GM21723 (cell line): ENCODE measurements around the gene PPAT.
"Not testable (repeated sequence)": the region's sequence is repeated elsewhere in the genome, so short reads cannot be mapped to it uniquely, and the experiment has no call there.

ENCODE experiments used
- ATAC-seq: cut with Tn5 transposase; IDR thresholded peaks from one replicate; pipeline ENCODE4 v1.9.1; 2021; ENCODE audit warnings: mild to moderate bottlenecking, moderate library complexity; ENCODE audit not compliant: unreplicated experiment

Gene PPAT

GRCh38 chr4:56435140-56435926 is at the start of gene PPAT:
TSS of gene PPAT (minus strand) at chr4:56435615. CDS start at chr4:56435477, 138 bp downstream.
- ATAC-seq = peak; percentile 78

- ATAC-seq = no peak
These were observed 45.3 kb upstream of the PPAT start for GRCh38 chr4:56480691-56481090.

GRCh38 chr4:56477192-56477702 is 41.8 kb upstream of the PPAT start:
- no peak for ATAC-seq

GRCh38 chr4:56475917-56476316 is 40.5 kb upstream of the PPAT start:
- ATAC-seq = peak; percentile 94

- no peak for ATAC-seq
These were observed 34.2 kb upstream of the PPAT start for GRCh38 chr4:56469489-56470210.

- peak; percentile 62 for ATAC-seq
These were observed 32.6 kb upstream of the PPAT start for GRCh38 chr4:56468097-56468422.

- peak; percentile 94 for ATAC-seq
These were observed 32.1 kb upstream of the PPAT start, which contains the start of gene SRP72 for GRCh38 chr4:56467284-56468096. TSS of gene SRP72 (plus strand) at chr4:56467617. CDS start at chr4:56467636, 19 bp downstream.

GRCh38 chr4:56466910-56467283 is 31.5 kb upstream of the PPAT start:
- ATAC-seq = no peak

GRCh38 chr4:56466296-56466761 is 30.9 kb upstream of the PPAT start:
- not testable (repeated sequence) for ATAC-seq

GRCh38 chr4:56465599-56466295 is 30.3 kb upstream of the PPAT start:
- ATAC-seq = no peak

- ATAC-seq = no peak
These were observed 29.2 kb upstream of the PPAT start for GRCh38 chr4:56464581-56464980.

GRCh38 chr4:56463711-56464110 is 28.3 kb upstream of the PPAT start:
- no peak for ATAC-seq

GRCh38 chr4:56462157-56462556 is 26.7 kb upstream of the PPAT start:
- ATAC-seq = no peak

- no peak for ATAC-seq
These were observed 24.7 kb upstream of the PPAT start for GRCh38 chr4:56460085-56460484.

- ATAC-seq = peak; percentile 60
These were observed 14.9 kb upstream of the PPAT start for GRCh38 chr4:56450342-56450741.

- not testable (repeated sequence) for ATAC-seq
These were observed 14.1 kb upstream of the PPAT start for GRCh38 chr4:56449475-56449874.

GRCh38 chr4:56448301-56448700 is 12.9 kb upstream of the PPAT start:
- no peak for ATAC-seq

GRCh38 chr4:56445699-56446098 is 10.3 kb upstream of the PPAT start:
- ATAC-seq = no peak

GRCh38 chr4:56444719-56445118 is 9.3 kb upstream of the PPAT start:
- ATAC-seq = no peak

GRCh38 chr4:56440983-56441382 is 5.6 kb upstream of the PPAT start:
- no peak for ATAC-seq
